NOMO-1 treated with DMSO at 0.1 percent for 48 hours (cell line): ENCODE measurements around the gene PDPK1.

ENCODE experiments used
- DNase-seq: peaks from one replicate; lab custom pipeline; 2025; ENCODE audit not compliant: unreplicated experiment; lab: John Stamatoyannopoulos, UW

PDPK1 gene

DNA sequence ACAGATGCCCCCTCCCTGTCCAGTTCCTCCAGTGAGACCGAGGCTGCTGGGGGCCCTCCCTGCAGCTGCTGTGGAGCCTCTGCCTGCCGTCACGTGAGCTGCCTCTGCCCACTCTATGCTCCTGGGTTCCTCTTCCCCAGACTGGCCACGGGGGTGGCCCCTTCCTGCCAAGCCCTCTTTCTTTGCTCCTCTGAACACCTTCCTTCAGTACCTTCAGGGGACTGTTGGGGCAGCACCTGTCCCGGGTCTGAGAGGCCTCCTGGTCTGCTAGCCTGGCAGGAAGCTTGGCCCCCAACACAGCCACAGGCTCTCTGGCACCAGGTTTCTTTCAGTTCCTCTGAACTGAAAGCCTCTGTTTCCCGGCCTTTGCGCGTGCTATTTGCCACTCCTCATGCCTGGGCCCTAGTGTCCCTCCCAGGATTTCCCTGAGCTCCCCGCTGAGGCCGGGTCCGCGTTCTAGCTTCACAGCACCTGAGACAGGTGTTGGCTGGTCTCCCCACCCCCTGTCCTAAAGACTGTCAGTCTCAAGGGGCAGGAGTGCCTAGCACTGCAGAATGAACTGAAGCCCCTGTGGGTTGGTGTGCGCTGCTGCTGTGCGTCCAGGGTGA is 30.7 kb upstream of the PDPK1 start:
- DNase-seq = peak; percentile 84

- DNase-seq = peak; percentile 58
Observed at GRCh38 chr16:2507665-2508064, 30.2 kb upstream of the PDPK1 start.

- no peak for DNase-seq
Observed at GRCh38 chr16:2508722-2509400, 29.0 kb upstream of the PDPK1 start.

DNA sequence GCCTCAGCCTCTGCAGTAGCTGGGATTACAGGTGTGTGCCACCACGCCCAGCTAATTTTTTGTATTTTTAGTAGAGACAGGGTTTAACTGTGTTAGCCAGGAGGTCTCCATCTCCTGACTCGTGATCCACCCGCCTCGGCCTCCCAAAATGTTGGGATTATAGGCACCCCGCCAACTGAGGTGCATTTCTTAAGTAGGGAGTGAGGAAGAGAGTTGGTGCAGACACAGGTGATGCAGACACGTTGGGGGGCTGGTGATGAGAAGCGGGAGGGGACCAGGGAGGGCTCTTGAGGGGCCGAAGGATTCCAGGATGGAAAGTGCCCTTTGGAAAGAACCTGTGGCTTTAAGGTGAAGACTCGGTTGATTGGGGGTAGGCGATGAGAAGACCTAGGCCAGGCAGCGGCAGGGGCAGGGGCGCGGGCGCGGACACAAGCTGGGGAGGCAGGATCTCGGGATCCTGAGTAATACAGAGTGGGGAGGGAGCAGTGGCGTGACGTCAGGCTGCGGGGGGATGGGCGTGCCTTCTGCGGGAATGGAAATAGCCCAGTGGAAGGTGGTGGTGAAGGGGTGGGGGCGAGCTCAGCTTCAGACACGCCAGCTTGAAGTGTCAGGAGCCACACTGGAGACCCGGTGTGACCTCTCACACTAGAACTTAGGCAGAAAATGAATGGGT is 26.6 kb upstream of the PDPK1 start:
- no peak for DNase-seq

DNA sequence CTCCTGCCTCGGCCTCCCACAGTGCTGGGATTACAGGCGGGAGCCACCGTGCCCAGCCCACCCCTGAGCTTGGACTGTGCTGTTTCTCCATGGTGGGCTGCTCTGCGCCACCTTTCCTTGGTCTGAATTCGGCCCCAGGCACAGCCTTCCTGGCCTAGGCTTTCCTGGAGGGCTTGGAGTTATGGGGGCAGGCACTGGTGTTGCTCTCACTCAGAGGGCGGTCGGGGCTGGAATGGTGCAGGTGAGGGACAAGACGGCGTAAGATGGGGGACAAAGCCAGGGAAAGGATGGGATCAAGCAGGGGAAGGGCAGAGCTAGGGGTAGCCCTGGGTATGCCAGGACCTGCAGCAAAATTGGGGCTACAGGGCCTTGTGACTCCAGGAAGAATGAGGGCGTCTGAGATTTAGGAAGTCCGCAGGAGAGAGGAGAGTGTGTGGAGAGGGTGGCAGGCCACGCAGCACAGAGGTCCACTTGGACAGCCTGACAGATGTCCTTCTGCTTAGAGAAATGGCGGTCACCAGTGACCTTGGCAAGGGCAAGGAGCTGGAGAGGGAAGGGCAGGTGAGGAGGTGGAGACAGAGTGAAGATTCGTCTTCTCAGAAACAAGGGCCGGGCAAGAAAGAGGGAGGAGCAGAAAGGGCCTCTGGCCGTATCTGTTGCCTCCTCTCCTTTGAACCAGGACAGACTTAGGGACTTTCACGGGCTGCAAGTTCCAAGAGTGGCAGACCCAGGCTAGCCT is 25.7 kb upstream of the PDPK1 start:
- no peak for DNase-seq

- DNase-seq = no peak
Observed at GRCh38 chr16:2512735-2513404, 25.0 kb upstream of the PDPK1 start.

- peak; percentile 81 for DNase-seq
Observed at GRCh38 chr16:2513405-2514332, 24.2 kb upstream of the PDPK1 start, which contains the start of gene ATP6V0C. Gene ATP6V0C, plus strand, starts transcription at chr16:2513952. Its CDS starts 152 bp downstream, at chr16:2514104.

DNA sequence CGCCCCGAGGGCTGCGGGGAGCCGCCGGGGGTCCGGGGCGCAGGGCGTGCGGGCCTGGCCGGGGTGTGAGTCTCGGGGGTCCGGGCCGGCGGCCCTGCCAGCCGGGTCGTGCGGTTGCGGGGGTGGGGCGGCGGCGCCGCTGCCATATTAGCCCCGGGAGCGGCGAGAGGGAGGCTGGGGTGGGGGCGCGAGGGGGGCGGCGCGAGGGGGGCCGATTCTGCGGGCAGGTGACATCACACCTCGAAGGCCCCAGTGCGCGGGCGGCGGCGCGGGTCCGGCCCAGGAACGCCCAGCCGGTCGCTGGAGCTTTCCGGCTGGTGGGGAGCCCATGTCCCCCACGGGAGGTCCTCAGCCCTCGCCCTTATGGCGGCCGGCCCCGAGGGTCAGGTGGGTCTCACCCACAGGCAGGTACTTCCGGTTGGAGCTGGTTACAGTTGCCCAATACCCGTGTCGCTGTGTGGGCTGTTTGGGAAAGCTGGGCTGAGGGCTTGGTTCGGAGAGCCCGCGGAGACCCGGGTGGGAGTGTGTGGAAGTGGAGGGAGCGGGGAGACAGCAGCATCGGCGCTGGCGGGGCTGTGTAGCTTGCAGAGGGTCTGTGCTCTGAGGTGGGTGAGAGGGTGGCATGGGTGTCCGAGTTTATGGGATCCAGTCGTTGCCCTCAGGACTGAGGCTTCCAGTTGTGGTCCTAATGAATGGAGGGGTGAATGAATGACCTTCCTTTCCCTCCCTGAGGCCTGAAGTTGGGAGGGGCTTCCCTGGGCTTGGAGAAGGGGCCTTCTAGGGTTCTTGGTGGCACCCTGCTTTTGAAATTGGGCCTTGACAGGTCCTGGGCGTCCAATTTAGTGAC is 23.3 kb upstream of the PDPK1 start:
- peak; percentile 2 for DNase-seq

- DNase-seq = peak; percentile 60
Observed at GRCh38 chr16:2515180-2515851, 22.5 kb upstream of the PDPK1 start.

DNA sequence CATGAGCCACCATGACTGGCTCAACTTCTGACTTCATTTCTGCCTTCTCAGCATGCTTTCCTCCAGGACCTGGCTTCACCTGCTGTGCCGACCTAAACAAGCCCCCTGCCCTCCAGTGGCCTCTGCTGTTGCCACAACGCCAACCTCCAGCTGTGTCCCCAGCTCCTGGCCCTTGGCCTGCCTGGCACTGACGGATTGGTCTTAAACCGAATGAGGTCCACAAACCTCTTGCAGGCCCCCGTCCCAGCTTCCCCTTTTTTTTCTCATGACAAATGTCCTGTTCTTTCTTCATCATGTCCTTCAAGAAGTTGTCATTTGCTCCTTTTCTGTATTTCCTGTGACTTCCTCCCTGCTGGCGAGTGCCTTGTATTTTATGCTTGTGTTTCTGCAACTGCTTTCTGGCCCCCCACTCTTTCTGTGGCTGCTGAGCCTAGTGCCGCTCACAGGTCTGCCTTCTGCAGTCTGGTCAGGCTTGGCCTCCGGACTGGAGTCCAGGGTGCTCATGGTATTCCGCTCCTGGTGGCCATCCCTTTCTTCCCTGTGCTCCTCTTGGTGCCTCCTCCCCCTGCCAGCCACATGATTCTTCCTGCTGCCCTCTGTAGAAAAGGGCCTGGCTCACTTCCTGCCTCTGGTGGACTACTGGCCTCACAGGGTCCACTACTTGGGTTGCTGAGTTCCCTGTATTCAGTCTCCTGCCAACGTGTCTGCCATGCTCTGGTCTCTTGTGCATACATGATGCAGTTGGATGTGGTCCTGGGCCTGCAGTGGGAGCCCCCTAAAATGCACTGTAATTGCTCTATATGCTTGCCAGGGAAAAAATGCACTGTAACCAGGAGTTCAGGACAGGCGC is 21.2 kb upstream of the PDPK1 start:
- DNase-seq = peak; percentile 92

GRCh38 chr16:2517954-2518605 is 19.7 kb upstream of the PDPK1 start:
- no peak for DNase-seq

DNA sequence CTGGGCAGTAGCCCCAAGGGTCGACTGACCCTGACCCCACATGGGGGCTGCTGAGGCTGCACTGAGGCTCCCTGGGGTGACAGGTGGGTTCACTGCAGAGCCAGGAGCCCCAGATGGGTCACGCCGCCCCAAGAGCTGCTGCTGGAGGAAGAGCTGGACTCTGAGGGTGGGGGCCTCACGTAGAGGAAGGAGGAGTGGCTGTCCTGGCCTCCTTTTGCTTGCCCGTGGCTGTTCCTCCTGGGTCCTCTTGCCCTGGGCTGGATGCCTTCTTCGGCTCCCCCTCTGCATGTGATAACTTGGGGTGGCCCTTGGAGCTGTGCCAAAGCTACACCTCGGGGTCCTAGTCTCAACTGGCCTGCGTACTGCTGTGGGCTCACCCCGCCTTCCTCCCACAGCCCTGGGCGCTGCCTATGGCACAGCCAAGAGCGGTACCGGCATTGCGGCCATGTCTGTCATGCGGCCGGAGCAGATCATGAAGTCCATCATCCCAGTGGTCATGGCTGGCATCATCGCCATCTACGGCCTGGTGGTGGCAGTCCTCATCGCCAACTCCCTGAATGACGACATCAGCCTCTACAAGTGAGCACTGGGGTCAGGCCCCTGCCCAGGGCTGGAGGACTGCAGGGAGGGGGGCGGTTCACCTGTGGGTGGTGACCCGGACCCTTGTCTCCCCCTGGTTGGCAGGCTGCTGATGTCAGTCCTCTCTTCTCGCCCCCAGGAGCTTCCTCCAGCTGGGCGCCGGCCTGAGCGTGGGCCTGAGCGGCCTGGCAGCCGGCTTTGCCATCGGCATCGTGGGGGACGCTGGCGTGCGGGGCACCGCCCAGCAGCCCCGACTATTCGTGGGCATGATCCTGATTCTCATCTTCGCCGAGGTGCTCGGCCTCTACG is 18.8 kb upstream of the PDPK1 start:
- DNase-seq = no peak

DNA sequence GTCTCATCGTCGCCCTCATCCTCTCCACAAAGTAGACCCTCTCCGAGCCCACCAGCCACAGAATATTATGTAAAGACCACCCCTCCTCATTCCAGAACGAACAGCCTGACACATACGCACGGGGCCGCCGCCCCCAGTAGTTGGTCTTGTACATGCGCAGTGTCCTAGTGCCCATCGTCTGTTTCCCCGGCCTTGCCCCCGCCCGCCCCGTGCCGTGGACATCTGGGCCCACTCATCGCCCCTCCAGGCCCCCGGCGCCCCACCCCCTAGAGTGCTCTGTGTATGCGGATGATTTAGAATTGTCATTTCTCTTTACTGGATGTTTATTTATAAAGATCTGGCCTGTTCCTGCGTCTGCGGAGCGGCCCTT is 18.1 kb upstream of the PDPK1 start:
- no peak for DNase-seq

- peak; percentile 94 for DNase-seq
Observed at GRCh38 chr16:2520097-2520783, 17.6 kb upstream of the PDPK1 start, which contains the start of gene AMDHD2. Gene AMDHD2, plus strand, starts transcription at chr16:2520371. Its CDS starts 88 bp downstream, at chr16:2520459.

GRCh38 chr16:2520784-2521531 is 16.9 kb upstream of the PDPK1 start:
- DNase-seq = peak; percentile 19
